HG03175 (cell line): Measurements from ENCODE around the gene CBL.
A peak's percentile ranks its signal among the peaks of the same experiment; 100 is the strongest.
"Not testable (repeated sequence)": the region's sequence is repeated elsewhere in the genome, so short reads cannot be mapped to it uniquely, and the experiment has no call there.

Experiments used
- ATAC-seq: cut with Tn5 transposase; IDR thresholded peaks from one replicate; pipeline ENCODE4 v1.9.1; 2021; ENCODE audit warnings: mild to moderate bottlenecking, moderate library complexity; ENCODE audit not compliant: unreplicated experiment

Gene CBL

GRCh38 chr11:119207415-119207960, 1.3 kb downstream of the CBL start:
- no peak for ATAC-seq

DNA sequence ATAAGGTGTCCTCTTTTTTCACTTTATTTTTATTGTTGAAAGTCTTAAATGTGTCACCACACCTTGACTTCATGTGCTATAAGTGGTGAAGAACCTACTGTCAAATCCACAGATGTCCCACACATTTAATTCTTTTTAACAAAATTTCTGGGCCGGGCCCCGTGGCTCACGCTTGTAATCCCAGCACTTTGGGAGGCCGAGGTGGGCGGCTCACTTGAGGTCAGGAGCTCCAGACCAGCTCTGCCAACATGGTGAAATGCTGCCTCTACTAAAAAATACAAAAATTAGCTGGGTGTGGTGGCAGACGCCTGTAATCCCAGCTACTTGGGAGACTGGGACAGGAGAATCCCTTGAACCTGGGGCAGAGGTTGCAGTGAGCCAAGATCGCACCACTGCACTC, 3.0 kb downstream of the CBL start:
- ATAC-seq: no peak

DNA sequence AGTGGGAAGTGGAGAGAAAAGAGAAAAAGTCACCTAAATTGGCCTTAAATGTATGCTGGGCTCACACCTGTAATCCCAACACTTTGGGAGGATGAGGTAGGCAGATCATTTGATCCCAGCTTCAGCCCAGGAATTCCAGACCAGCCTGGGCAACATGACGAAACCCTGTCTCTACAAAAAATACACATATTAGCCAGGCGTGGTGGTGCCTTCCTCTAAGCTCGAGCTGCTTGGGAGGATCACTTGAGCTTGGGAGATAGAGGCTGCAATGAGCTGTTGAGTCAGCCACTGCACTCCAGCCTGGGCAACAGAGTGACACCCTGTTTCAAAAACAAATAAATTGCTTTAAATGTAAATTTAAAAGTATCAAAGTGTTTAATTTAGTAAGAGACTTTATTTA, 3.9 kb downstream of the CBL start:
- no peak for ATAC-seq

DNA sequence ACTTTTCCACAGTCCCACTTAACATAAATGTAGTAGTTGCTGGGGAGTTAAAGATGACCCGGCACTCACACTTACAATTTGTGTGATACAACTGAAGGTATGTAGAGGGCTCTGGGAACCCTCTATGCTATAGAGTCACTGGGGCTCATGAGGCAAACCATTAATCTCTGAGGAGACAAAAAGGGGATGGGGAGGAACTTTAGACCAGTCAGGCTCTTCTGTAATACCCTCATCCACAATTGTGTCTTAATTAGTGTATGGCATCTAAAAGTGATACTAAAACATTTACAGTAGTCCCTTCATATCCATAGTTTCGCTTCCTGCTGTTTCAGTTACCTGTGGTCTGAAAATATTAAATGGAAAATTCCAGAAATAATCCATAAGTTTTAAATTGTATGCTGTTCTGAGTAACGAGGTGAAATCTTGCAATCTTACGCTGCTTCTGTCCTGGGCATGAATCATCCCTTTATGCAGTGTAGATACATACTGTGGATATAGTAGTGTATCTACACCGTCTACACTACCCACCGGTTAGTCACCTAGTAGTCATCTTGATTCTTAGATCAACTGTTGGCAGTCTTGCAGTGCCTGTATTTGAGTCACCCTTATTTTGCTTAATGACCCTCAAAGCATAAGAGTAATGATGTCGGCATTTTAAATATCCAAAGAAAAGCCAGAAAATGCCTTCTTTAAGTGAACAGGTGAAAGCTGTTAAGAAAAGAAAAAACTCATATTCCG, 12.2 kb downstream of the CBL start:
- no peak for ATAC-seq

DNA sequence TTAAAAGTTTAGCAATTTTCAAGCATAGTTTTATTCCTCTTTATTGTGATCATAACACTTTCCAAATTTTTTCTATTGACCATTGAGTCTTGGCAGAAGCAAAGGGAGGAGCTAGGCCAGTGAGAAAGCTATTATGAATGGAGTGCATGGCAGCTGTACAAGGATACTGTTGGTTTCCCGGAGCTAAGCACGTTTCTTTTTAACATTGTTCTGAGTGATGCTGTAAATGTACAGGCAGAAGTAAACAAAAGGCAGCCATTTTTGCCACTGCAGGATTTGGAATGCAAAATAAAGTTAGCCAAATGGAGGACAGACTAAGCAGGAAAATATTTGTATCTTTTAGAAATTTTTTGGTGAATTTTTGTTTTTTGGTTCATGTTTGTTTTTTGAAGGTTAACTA, 16.2 kb downstream of the CBL start:
- no peak for ATAC-seq

GRCh38 chr11:119222891-119223290, 16.8 kb downstream of the CBL start:
- no peak for ATAC-seq

- no peak for ATAC-seq
Measured at GRCh38 chr11:119223856-119224255, 17.7 kb downstream of the CBL start.

DNA sequence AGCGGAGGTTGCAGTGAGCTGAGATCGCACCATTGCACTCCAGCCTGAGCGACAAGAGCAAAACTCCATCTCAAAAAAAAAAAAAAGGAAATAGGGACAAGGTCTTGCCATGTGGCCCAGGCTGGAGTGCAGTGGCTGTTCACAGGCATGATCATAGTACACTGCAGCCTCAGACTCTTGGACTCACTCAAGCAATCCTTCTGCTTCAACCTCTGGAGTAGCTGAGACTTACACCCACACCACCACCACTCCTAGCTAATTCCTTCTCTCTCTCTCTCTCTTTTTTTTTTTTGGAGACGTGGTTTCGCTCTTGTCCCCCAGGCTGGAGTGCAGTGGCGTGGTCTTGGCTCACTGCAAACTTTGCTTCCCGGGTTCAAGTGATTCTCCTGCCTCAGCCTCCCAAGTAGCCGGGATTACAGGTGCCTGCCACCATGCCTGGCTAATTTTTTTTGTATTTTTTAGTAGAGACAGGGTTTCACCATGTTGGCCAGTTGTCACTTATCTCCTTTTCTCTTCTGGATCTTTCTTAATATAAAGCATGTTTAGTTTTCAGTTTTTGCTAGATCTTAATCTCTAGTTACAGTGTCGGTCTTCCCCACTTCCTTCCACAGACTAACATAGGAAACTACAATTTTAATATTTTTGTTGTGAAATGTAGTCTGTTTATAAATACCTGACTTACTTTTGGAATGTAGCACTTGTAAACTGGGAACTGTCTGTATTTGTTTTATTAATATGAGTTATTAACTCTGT, 22.6 kb downstream of the CBL start:
- ATAC-seq: not testable (repeated sequence)

- no peak for ATAC-seq
Measured at GRCh38 chr11:119229288-119229672, 23.1 kb downstream of the CBL start.

GRCh38 chr11:119229741-119230140, 23.6 kb downstream of the CBL start:
- no peak for ATAC-seq

- no peak for ATAC-seq
Measured at GRCh38 chr11:119236490-119236889, 30.4 kb downstream of the CBL start.

- ATAC-seq: no peak
Measured at GRCh38 chr11:119236891-119237290, 30.8 kb downstream of the CBL start.

GRCh38 chr11:119237515-119237914, 31.4 kb downstream of the CBL start:
- peak; percentile 49 for ATAC-seq

- ATAC-seq: no peak
Measured at GRCh38 chr11:119248750-119249670, 42.9 kb downstream of the CBL start.

DNA sequence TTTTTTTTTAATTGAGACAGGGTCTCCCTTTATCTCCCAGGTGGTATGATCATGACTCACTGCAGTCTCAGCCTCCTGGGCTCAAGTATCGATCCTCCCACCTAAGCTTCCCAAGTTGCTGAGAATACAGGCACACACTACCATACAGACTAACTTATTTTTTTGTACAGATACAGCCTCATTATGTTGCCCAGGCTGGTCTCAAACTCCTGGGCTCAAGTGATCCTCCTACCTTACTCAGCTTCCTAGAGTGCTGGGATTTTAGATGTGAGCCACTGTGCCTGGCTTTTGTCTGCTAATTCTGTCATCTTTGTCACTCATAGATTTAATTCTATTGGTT, 43.5 kb downstream of the CBL start:
- no peak for ATAC-seq

DNA sequence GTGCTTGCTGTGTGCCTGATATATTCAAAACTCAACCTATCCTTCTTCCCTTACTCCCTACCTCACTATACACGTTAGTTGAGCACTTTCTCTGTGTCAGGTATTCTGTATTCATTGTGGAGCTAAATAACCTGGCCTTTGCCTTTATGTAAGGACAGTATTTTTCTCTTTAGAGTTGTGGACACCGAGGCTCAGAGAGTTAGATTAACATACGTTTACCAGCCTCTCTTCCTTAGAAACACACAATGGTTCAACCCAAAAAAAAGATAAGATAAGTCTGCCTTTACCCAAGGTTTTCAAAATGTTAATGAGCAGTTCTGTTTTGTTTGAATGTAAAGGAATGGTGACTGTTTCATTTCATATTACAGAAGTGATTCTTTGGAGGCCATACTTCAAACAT, 45.0 kb downstream of the CBL start:
- ATAC-seq: no peak

DNA sequence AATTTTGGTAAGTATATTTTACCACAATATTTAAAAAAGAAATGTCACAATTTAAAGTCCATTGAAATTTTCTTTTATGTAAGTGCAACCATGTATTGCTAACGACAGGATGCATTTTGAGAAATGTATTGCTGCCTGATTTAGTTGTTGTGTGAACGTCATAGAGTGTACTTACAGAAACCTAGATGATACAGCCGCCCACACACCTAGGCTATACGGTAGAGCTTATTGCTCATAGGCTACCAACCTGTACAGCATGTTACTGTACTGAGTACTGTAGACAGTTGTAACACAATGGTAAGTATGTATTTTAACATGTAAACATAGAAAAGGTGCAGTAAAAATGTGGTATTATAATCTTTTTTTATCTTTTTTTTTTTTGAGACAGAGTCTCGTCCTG, 48.1 kb downstream of the CBL start:
- no peak for ATAC-seq

- ATAC-seq: no peak
Measured at GRCh38 chr11:119258180-119258579, 52.0 kb downstream of the CBL start.

- no peak for ATAC-seq
Measured at GRCh38 chr11:119258983-119259382, 52.8 kb downstream of the CBL start.

DNA sequence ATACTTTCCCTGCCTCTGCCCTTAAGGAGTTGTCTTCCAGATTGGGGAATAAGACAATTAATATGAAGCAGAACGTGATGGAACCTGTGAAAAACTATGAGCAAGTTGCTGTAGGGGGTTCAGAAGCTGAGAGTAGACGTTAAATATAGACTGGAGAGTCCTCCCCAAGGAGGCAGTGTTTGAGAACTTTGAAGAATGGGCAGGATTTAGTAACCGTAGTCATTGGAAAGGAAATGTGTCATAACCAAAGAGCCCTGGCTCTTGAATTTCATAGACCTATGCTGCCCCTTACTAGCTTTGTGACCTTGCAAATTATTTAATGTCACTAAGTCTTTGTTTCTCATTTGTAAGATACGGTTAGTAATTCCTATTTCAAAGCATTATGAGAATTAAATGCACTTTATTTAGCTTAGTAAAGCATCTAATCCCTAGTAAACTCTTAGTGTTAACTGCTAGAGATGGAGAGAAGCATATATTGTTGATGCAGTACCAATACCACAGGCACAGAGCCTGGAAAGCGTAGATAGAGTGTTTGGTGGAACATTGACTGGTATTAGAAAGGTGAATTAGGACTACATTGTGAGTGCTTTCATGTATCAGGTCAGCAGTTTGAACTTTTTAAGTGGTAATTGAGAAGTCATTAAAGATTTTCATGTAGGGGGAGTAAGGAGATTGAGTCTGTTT, 56.7 kb downstream of the CBL start:
- ATAC-seq: peak; percentile 37
